Forelimb muscle (tissue), 1 donor: Measurements from ENCODE around the gene PPM1D. TPM values are rescaled to one million over a fixed set of nuclear protein-coding genes. Genes with fewer than 3 reads are reported as not detected.
"Not testable (repeated sequence)": the region's sequence is repeated elsewhere in the genome, so short reads cannot be mapped to it uniquely, and the experiment has no call there.

Source experiments
- DNase-seq: peaks from one replicate; pipeline ENCODE4 v3.0.0-alpha.2; 2013; ENCODE audit warnings: low read depth
- polyA plus RNA-seq: library from polyadenylated mRNA; unstranded; fragments of 120-200 nt; gene quantifications from one replicate; pipeline ENCODE4 v1.2.1, GENCODE V29; 2013; ENCODE audit not compliant: insufficient read length

Gene PPM1D
- polyA plus RNA-seq, result 8.9 TPM

GRCh38 chr17:60599620-60600489 is at the start of gene PPM1D:
PPM1D (plus strand) TSS chr17:60600193; CDS start chr17:60600415, 222 bp downstream.
- peak; percentile 97 for DNase-seq

- DNase-seq, result not testable (repeated sequence)
These were observed 47.7 kb upstream of the PPM1D start for GRCh38 chr17:60552255-60552654.

- DNase-seq, result no peak
These were observed 45.6 kb upstream of the PPM1D start for GRCh38 chr17:60554377-60554788.

- DNase-seq, result no peak
These were observed 44.2 kb upstream of the PPM1D start for GRCh38 chr17:60555786-60556185.

GRCh38 chr17:60557805-60558204 is 42.2 kb upstream of the PPM1D start:
- DNase-seq, result no peak

- DNase-seq, result no peak
These were observed 40.4 kb upstream of the PPM1D start for GRCh38 chr17:60559659-60559994.

- DNase-seq, result no peak
These were observed 39.8 kb upstream of the PPM1D start for GRCh38 chr17:60559995-60560859.

GRCh38 chr17:60560860-60561257 is 39.1 kb upstream of the PPM1D start:
- no peak for DNase-seq

- no peak for DNase-seq
These were observed 37.6 kb upstream of the PPM1D start for GRCh38 chr17:60562421-60562820.

- no peak for DNase-seq
These were observed 36.2 kb upstream of the PPM1D start for GRCh38 chr17:60563743-60564142.

- DNase-seq, result no peak
These were observed 34.8 kb upstream of the PPM1D start for GRCh38 chr17:60565233-60565632.

- no peak for DNase-seq
These were observed 26.5 kb upstream of the PPM1D start for GRCh38 chr17:60573236-60574051.

- DNase-seq, result peak; percentile 55
These were observed 22.7 kb upstream of the PPM1D start for GRCh38 chr17:60577147-60577915.

GRCh38 chr17:60579090-60579489 is 20.9 kb upstream of the PPM1D start:
- no peak for DNase-seq

GRCh38 chr17:60579551-60579950 is 20.4 kb upstream of the PPM1D start:
- DNase-seq, result no peak

GRCh38 chr17:60583008-60583407 is 17.0 kb upstream of the PPM1D start:
- no peak for DNase-seq

- no peak for DNase-seq
These were observed 14.1 kb upstream of the PPM1D start for GRCh38 chr17:60585887-60586286.

GRCh38 chr17:60586288-60586974 is 13.6 kb upstream of the PPM1D start:
- DNase-seq, result no peak

- DNase-seq, result no peak
These were observed 9.9 kb upstream of the PPM1D start for GRCh38 chr17:60590070-60590469.

GRCh38 chr17:60592750-60593149 is 7.2 kb upstream of the PPM1D start:
- no peak for DNase-seq
